HFFc6 (cell line): ENCODE results near the gene ZNF66. TPM values are rescaled to one million over a fixed set of nuclear protein-coding genes. Genes with fewer than 3 reads are reported as not detected.

Experiments
- DNase-seq: peaks from one replicate; pipeline ENCODE4 v3.0.0-alpha.2; 2018
- H3K27ac Mint-ChIP-seq: 2 replicates; pipeline ENCODE4 v1.8.0; 2020; ENCODE audit warnings: mild to moderate bottlenecking, mixed read lengths
- H3K27me3 Mint-ChIP-seq: 2 replicates; pipeline ENCODE4 v1.8.0; 2021; ENCODE audit warnings: mild to moderate bottlenecking, moderate library complexity, mixed read lengths; ENCODE audit not compliant: insufficient read depth
- H3K36me3 Mint-ChIP-seq: 2 replicates; pipeline ENCODE4 v1.8.0; 2021; ENCODE audit warnings: low read depth, mixed read lengths
- H3K4me1 Mint-ChIP-seq: 2 replicates; pipeline ENCODE4 v1.8.0; 2020; ENCODE audit warnings: low read depth, mixed read lengths
- H3K4me3 Mint-ChIP-seq: 2 replicates; pipeline ENCODE4 v1.8.0; 2020; ENCODE audit warnings: mild to moderate bottlenecking, moderate library complexity, mixed read lengths
- H3K9me3 Mint-ChIP-seq: 2 replicates; pipeline ENCODE4 v1.8.0; 2020; ENCODE audit warnings: mild to moderate bottlenecking, mixed read lengths
- total RNA-seq, 6 experiments: library from RNA; stranded (reverse); fragmentation: NEBNext Ultra II Directional; extraction: Animal tissue kit (Norgen Biotek cat#: 25700); gene quantifications; 2 replicates in 1 of 6; 3 replicates in 5 of 6; pipeline ENCODE4 v1.2.3, GENCODE V29; 2021
- TF ChIP-seq, protein P1 (sequence below): fragments of 200-600 bp; sonication (generic); IDR thresholded peaks from 2 replicates; pipeline ENCODE4 v1.5.0; 2021; ENCODE audit warnings: antibody characterized with exemption, mild to moderate bottlenecking

Gene ZNF66
- total RNA-seq, 6 experiments from 2014 or later = 0.62 to 1.4 (median 1.2) TPM

DNA sequence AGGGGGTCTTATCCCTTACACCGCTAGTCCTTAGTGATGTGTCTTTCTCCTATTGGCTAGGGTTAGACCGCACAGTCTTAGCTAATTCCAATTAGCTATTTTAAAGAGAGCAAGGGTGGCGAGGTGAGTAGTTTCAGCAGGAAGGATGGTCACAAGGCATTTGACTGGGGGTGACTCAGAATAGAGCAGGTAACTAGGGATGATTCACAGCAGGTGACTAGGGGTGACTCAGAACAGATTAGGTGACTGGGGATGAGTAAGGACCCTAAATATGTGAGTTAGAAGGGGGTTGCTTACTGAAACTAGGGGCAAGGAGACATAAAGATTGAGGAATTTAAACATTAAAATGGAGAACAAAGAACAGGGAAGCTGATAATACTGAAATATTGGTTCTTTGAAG is 64.3 kb downstream of the ZNF66 start:
- TF ChIP-seq, protein P1, sequence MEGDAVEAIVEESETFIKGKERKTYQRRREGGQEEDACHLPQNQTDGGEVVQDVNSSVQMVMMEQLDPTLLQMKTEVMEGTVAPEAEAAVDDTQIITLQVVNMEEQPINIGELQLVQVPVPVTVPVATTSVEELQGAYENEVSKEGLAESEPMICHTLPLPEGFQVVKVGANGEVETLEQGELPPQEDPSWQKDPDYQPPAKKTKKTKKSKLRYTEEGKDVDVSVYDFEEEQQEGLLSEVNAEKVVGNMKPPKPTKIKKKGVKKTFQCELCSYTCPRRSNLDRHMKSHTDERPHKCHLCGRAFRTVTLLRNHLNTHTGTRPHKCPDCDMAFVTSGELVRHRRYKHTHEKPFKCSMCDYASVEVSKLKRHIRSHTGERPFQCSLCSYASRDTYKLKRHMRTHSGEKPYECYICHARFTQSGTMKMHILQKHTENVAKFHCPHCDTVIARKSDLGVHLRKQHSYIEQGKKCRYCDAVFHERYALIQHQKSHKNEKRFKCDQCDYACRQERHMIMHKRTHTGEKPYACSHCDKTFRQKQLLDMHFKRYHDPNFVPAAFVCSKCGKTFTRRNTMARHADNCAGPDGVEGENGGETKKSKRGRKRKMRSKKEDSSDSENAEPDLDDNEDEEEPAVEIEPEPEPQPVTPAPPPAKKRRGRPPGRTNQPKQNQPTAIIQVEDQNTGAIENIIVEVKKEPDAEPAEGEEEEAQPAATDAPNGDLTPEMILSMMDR = no peak
- Mint-ChIP-seq H3K27ac (no peak overlapping the region), H3K36me3 (peaks cover 14% of the 10 kb centered on the region), H3K4me1 (no peaks in the 10 kb centered on the region), H3K4me3 (no peak overlapping the region), H3K27me3 (no peaks in the 10 kb centered on the region; the same call in 1 of the 2 replicates), H3K9me3 (peaks cover 61% of the 10 kb centered on the region)
- DNase-seq = no peak

Other genes with a start within 250 kb of the ZNF66 start
- gene ZNF737, start 210.5 kb upstream of the ZNF66 start, total RNA-seq = 1 to 10 TPM; 2.1 to 3.2 (median 2.5) TPM
- 1 to 10 TPM; 1.2 to 3.5 (median 1.8) TPM for gene ZNF626, start 114.7 kb upstream of the ZNF66 start, total RNA-seq
- gene ZNF85, start 146.9 kb downstream of the ZNF66 start, total RNA-seq = 1 to 10 TPM; 4.5 to 8.5 (median 7.6) TPM
- 1 to 10 TPM; 5.4 to 9.2 (median 7.1) TPM for gene ZNF430, start 244.4 kb downstream of the ZNF66 start, total RNA-seq